GM18526 (cell line): ENCODE results near the gene TSHZ3.

Experiments
- POLR2A ChIP-seq: IDR thresholded peaks from 3 replicates; pipeline ENCODE4 v1.6.1; 2011; ENCODE audit not compliant: insufficient read length; ENCODE audit errors: extremely low read depth

TSHZ3 gene

DNA sequence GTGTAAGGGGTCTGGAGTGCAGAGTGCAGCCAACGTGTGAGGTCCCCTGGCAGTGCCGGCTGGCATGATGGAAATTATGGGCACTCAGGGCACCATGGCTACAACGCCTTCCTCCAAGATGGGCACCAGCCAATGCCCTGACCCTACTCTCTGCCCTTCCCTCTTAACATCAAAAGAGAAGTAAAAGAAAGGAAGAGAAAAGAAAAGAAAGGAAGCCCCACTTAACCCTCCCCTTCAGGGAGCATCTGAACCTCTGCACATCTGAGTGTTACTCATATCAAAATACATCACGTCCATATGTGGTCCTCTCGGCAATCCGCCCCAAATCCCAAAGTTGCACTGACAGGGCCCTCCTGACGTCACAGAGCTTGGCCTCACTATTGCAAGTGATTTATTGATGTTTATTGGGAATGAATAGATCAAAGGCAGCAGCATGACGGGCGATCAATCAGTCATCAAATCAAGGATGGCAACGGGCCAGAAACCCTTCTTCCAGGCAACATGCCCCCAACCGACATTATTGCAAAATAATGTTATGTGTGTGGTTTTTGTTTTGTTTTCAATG lies 1.3 kb downstream of the TSHZ3 start:
- no peak for TF ChIP-seq POLR2A

DNA sequence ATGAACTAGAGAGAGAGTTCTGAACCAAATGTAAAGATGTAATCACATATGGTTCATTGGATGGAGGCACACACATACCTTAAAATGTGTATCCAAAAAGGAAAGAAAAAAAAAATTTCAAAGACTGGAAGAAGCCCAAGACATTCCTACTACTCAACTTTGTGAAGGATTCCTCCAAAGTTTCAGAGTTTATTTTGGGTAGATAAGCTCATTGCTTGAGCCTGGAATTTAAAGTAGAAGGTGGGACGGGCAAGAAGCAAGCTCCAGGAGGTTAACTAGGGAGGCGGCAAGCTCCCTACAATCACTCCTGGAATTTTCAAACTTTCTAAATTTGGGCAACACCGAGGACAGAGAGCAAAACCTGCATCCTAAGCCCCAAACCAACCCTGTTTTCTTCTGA lies 1.9 kb downstream of the TSHZ3 start:
- TF ChIP-seq POLR2A: no peak

DNA sequence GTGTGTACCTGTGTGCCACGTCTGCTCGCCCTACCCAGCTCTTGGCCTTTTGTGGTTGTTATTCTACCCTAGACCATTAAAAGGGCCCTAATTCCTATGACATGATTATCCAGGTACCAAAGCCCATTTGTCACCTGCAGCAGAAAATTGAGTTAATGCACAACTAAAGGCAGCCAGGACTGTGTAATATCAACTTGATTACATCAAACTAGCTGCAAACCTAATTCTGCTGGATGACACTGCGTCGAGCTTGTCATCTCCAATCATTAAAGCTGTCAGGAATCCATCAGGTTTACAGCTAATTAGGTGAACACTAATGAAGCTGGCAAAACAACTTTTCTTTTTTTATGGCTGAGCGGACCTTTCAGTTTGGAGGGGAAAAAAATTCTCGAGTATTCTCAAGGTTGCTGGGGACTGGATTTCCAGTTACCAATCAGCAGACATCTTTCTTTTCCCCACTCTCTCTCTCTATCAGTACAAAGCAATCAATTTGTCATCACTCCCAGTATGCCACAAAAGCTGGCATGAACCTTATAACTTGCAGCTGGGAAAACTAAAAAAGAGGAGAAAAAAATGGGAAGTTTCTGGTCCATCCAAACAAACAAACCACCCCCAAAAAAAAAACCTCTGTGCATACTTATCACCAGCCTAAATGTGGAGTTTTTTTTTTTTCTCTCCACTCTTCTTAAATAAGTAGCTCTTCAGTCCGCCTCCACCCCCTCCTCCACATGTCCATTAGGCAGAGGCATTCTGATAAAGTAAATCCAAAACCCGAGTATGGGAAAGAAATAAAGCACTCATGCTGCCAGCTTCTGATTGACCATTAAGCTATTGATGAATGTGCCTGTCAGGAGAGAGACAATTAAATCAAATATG lies 2.8 kb downstream of the TSHZ3 start:
- TF ChIP-seq POLR2A: no peak

DNA sequence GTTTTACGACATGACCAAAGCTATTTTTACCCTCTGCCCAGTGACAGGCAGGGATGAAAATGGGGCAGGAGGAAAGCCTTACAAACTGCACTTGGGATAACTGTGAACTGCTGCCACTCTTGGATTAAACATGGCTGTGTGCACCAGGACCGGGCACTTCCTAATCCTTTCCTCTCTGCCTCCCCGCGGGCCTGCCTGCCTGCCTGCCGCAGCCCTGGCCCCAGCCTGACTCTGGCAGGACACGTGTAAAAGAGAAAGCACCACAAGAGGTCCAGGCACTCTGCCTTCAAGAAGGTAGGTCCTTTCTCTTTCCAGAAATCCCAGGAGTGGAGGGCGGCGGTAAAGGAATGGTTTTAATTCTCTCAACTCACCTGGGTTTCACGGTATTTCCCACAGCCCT lies 4.8 kb downstream of the TSHZ3 start:
- TF ChIP-seq POLR2A: no peak

DNA sequence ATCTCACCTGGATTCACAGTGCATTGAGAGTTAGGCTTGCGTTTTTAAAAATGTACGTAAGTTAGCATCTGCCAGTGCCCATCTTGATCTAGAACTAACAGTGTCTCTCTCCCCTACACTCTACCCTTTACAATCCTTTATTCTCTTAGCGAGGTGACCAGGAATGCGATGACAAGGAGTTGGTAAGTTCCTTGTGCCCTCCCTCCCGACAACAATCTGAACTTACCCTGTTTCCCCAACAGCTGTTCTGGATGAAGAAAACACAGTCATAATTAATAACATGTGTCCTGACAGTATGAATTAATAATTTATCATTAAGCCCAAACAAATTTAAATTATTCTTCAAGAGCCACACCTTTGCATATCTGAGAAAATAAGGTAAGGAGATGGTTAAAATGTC lies 6.3 kb downstream of the TSHZ3 start:
- no peak for TF ChIP-seq POLR2A

DNA sequence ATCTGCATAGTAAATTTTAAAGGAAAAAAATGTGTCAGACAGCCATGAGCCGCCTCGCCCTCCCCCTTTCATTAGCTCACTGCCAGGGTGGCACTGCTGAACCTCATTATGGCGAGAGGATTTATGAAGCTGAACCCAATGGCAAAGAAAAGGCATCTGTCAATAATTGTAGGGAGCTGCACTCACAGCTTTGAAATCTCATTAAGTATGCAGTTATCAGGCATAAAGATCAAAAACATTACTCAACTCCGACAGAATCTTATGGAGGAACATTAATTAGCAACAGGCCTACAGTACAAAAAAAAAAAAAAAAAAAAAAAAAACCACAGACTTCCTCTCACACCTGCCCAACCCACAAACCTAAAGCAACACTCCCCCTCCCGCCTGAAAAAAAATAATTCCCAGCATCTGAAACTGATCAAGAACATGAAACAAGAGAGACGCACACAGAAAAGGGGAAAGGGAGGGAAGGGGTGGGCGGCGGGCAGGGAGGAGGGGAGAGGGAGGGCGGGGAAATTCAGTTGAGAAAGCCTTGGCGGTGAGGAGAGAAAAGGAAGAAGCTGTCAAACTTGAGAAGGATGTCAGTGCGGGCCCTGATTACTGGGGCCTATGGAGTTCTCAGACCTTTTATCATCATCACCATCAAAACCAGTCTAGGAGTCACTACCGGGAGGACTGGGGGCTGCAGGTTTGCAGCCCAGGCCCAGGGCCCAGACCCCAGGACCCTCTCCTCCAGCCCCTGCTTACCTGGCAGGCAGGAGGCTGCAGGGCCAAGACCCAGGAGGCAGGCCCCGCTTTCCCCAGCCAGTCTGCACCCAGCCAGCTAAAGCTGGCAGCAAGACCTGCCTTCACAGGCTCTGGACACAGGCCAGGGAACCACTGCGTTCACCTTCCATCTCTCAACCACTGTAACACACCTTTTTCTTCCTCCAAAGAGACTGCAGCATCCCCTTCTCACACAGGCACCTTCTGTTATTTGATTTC lies 8.9 kb downstream of the TSHZ3 start:
- no peak for TF ChIP-seq POLR2A

DNA sequence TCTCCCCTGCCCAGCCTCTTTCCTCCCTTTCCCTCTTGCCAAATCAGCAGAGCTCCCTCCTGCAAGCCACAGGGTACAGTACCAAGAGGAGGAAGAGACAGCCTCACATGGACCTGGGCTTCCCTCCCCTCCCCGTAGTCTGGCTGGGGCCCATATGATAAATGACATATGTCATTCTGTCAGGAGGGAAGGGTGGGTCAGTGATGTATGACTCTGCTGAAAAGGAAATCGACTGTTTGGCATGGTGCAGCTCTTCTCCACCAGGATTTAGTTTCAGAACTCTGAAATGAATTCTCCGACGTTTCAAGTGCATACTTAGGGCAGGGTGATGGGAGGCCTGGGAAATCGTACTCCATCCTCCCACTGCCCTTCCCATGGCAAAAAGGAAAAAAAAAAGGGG lies 9.8 kb downstream of the TSHZ3 start:
- TF ChIP-seq POLR2A: no peak

DNA sequence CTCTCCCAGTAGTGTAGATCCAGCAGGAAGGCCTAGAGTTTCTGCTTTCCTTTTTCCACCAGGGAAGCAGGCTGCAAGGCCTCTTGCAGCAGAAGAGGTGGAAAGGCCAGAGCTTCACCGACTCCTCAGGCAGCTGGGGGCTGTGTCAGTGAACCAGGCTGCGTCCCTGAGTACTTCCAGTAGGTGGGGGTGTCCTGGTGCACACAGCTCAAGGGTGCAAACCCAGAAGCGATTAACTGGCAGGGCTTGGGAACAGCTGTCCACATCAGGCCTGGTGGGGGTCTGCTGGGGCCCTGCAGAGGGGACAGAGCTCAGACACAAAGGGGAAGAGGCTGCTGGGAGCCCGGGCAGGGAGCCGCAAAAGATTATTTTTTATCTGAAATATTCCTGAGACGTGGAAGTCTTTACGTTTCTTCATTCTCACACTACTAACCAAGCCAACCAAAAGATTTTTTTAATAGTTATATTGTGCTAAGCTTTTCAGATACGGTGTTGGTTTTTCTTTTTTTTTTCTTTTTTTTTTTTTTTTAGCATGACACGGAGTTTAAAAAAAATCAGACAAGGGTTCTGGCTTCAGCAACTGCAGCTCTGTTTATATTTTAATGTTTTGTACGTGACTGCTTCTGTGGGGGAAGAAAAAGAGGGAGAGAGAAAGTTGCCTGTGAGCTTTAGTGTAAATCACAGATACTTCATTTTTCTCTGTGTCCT lies 11.0 kb downstream of the TSHZ3 start:
- TF ChIP-seq POLR2A: no peak

DNA sequence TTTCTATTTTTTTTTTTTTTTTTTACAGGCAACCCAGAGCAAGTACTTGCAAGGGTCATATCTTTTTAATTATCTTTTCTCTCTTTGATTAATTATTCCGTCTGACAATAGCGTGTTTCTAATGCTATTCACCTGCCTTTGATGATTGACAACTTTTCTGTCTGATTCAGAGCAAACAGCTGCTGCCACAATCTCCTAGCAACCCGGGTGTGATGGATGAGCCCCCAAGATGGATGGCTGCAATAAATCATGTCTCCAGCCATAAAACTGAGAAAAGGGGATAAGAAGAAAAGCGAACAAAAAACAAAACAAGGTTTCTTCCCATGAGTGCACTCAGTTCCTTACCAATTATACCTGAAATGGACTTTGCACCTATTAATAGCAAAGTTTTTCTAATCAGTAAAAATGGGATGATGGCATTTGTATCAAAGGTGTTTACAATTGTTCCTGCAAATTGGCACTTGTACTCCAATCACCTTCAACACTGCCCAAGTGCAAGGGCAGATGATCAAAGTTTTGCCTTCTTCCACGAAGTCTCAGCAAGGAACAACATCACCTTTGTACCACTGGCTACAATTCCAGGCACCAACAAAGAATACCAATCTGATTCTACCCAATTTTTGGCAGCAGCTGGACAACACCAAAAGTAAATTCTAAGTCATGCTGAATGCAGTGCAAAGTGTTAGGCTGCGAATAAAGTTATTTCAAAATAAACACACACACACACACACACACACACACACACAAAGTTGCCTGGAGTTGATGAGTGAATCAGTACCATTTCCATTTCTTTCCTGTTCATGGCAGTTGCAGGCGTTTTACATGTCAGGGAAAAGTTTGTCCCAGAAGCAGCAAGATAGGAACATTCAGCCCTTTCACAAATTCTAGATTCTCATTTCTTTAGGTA lies 12.0 kb downstream of the TSHZ3 start:
- TF ChIP-seq POLR2A: no peak

DNA sequence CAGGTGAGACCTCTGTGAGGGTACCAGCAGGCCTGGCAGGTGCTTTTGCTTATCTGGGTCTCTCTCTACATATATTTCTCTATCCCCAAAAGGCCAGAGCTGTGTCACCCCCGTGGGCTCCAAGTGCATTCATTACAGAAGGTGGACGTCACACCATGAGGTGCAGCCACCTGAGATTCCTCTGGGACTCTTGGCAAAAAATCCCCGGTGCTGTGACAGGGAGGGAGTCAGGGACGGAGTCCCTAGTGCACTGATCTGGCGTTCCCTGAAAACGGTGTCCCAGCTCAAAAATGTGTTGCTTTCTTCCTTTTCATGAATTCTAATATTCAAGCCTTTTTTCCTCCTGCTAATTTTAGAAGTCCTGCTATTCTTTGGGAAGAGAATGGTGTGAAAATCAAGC lies 13.5 kb downstream of the TSHZ3 start:
- no peak for TF ChIP-seq POLR2A

DNA sequence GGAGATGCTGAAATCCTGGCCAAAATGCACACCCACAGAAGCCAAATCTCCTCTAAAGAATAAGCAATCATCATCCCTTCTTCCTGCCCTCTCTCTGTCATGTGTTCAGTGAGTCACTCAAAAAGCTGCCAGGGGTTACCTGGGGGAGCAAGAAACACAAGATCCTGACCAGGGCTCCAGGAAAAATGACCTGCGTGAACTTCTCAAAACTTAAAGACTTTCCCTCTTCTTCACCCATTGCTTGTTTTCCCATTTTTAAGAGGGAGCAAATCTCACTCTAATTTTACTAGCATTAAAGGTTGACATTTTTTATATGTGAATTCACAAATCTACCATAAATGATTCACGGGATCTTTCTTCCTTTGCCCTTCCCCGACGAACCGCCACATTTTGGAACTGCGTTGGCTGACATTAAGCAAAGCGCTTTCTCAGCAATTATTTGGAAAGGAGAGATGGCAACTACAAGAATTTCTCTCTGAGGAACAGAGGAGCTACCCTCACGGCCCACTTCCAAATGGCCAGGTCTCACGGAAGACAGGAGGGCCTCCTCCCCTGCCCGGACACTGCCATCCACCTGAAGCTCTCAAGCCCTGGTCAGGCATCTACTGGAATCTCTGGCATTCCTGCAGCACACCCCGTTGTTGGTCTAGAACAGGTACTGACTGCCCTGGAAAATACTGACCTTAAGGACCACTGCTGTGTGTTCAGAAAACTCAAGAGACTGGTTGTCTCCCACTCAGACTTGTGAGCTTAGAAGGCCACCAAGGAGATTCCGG lies 14.2 kb downstream of the TSHZ3 start:
- no peak for TF ChIP-seq POLR2A

DNA sequence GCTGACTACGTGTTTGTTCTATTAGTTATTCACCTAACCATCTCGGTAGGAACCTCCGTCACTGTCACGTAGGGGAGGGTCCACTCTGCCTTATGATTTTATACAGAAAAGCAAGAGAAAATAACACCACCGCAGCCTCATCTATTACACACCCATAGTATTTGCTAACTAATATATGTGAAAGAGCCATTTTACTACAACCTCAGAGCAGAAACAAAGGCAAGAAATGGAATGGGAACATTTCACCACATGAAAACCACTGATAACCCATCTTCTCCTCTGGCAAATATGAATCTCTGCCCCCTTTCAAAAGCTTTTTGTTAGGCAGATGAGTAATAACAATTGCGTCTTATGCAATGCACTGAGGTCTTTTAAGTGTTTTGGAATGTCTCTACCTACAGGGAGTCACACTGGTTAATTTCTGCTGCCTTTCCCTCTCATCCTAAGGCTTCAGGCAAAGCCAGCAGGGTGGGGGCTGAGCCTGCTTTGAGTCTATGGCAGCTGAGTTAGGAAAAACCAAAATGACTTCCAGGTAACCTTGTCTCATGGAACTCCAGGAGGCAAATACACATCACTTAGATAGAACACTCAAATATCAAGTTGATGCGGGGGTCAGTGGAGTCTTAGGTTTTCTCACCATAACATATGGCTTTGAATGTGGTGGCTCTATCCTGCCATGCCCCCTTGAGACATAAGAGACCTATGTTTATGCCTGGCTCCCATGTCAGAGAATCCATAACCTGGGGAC lies 15.0 kb downstream of the TSHZ3 start:
- no peak for TF ChIP-seq POLR2A

DNA sequence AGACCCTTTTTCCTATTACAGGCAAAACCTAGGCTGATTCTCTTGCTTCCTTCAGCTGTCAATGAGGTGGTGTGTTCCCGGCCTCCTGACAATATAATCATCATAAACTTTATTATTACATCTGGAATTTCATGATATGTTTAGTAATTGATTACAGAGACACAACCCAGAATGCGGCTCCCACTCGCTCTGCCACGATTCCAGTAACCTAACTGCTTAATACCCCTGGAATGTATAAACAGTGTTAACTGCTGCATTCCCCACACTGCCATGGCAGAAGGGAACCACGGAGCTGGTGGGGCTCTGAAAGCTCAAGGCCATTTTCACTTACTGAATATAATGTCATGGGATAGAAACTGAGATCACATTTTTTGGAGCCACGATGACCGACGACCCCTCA lies 17.1 kb downstream of the TSHZ3 start:
- TF ChIP-seq POLR2A: no peak

DNA sequence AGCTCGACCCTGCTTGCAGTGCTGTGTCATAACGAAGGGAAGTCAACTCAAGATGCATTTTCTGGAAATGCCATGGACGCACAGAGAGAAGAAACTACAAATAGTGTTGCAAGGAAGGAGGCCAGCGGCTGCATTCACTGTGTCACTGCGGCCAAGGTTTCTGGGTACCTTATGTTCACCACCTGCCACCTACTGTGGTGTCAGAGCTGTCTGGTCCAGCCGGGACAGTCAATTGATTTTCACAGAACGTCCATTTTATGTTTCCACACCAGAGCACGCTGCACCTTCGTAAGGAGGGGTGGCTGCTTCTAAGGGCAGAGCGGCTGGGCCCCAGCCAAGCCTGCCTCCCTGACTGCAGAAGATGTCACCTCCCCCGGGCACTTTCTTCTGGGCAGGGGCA lies 17.7 kb downstream of the TSHZ3 start:
- TF ChIP-seq POLR2A: no peak
